SKM-1 (cell line): Measurements from ENCODE around the gene PARD3.
"Not testable (repeated sequence)": the region's sequence is repeated elsewhere in the genome, so short reads cannot be mapped to it uniquely, and the experiment has no call there.

ENCODE experiments used
- DNase-seq: peaks from one replicate; lab custom pipeline; 2025; ENCODE audit not compliant: unreplicated experiment; lab: John Stamatoyannopoulos, UW

The PARD3 gene

DNA sequence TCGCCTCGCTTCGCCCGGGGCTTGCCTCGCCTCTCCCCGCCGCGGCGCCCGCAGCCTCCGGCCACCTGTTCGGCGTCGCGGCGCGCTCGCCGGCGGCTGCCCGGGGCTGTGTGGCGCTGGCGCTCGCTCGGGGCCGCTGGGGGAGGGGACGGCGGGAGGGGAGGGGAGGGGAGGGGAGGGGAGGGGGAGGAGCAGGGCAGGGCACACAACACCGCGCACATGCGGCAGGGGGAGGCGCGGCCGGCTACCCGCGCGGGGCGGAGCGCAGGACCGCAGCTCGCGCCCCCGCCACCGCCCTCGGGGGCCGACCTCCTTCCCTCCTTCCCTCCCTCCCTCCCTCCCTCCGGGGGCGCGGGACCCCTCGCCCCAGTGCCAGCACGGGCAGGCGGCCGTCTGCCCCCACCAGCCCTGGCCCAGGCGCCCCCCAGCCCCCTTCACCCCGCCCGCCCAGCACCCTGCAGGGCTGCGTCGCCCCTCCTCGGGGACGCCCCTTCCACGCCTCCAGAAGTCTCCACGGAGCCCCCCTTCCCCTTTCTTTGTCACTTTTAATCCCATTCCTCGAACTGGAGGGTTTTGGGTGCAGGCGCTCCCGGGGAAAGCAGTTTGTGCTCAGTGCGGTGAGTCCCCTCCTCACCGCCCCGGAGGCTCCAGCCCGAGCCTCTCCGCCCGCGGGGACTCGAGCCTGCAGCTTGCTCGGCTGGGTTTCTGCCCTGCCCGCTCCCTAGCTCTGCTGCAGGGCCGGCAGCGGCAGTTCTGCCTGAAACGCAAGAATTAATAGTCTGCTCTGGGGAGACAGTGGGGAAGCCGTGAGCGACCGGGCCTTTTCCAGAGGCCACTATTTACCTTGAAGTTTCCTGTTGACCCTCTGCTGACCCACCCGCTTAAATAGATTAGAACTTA, at the start of gene PARD3:
TSS of gene PARD3 (minus strand) at position 112 of the 900 bp plus-strand sequence. CDS start 301 bp downstream, outside the sequence.
- DNase-seq = no peak

DNA sequence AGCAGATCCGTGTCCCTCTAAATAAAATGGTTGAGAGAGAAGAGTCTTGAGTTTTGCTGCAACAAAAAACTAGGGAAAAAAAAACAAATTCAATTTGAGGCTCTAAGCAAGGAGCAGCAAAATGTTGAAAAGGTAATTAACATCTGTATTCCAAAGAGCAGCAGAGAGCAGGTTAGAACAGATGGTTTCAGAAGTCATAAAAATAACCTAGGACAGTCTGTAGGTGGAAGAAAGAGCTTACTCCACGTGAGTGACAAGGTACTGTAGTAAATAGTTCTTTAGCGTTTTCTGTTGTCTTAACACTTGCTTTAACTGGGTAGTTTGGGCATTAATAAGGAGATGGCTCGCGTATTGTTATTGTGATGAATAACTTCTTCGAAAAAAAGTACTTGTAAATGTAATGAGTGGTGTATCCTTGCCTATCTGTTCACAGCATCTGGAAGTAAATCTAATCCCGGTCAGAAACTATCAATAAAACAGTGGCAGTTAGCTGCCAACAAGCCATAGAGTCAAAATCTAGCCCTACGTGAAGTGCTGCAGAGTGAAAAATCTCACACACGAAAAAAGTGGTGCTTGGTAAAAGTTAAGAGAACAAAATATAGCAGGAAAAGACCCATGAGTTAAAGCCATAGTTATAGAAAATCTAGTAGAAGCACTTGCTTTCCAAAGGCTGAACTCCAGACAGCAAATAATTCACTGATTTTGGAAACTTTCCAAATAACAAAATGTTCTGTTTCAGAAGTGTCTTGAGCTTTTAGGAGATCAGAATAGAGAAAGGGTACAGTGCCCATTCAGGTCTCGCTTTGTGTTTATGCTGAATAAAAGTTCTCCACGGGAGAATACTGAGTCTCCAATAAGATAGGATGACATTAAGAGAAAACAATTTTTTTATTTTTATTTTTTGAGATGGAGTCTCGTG, 49.3 kb upstream of the PARD3 start:
- no peak for DNase-seq

DNA sequence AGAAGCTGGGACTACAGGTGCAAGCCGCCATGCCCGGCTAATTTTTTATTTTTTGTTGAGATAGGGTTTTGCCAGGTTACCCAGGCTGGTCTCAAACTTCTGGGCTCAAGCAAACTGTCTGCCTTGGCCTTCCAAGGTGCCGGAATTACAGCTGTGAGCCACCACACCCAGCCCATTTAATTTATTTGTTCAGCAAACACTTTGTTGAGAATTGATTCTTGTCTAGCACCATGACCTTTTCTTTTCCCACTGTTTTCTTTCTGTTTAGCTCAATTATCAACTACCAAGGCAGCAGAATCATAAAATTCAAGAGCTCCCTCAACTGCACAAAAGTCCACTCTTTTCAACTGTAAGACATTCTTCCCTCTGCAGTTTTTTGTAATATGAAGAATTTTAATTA, 47.8 kb upstream of the PARD3 start:
- DNase-seq = no peak

DNA sequence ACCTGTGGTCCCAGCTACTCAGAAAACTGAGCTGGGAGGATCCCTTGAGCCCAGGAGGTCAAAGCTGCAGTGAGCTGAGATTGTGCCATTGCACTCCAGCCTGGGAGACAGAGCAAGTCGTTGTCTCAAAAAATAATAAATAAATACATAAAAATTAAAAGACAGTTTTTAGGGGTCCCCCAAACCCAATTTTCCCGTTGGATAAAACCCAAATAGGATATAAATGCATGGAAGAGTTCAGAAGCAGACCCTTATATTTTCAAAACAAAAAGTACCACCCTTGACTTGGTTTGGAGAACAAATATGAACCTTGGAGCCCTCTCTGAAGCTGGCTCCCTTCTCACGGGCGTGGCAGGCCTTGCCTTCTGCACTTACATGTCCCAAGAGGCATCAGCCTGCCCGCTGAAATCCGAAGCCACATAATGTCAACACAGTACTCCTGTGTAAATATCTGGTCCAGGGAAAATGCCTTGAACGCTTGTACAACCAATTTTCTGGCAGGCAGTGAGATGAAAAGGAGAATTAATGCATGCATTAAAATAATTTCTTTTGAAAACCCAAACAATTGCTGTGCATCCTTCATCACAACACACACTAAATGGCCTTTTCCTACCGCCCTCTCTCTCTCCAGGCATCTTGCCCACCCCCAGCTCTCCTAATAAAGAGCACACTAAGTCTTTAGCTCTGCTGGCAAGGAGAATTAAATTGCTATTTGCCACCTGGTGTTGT, 46.4 kb upstream of the PARD3 start:
- no peak for DNase-seq

DNA sequence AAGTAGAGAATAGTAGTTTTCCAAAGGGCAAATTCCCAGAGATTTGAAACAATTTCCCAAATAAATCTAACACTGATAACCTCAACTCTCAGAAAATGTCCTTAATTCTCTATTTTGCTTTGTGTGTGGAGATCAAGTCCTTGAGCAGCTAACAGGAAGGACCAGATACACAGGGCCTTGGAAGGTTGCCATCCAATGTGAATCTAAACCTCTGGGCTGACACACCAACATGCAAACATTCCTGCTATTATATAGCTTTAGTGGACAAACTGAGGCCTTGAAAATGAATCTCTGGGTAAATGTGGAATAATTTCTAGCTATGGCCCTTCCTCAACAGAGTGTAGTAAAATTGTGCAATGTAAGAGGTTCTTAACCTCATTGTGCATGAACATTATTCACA, 44.1 kb upstream of the PARD3 start:
- DNase-seq = no peak

DNA sequence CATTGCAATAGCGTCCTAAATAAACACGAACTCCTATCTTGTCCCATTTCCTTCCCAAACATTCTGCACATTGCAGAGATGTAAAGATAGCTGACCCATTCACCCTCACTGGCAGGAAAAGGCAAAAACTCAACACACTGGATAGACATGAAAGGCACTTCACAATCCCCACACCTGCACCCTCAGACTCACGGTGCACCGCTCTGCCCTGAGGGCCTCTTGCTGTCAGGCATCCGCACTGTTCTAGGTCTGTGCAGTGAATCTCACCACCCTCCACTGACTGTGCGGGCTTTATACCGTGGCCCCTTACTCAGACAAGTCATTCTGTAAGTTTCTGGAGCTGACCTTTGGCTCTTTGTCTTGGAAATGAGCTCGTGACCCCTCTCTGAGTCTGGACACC, 42.9 kb upstream of the PARD3 start:
- DNase-seq = no peak

DNA sequence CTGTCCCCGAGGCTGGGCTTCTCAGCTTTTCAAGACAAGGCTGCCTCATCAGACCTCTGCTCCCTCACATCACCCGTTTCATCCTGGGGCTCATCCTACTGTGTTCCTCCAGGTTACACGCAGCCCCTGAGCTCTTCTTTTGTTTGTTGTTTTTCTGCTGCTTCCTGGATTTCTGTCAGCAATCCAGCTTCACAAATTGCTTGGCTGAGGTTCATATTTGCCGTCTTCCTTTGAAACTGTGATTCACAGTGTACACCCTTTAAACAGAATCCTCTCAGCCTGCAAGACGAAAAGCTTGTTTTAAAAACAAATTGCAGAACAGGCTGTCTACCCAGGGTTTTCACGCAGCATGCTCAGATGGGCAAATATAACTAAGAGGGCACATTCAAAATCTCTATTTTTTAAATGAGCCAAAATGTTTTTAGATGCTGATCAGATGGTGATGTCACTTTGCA, 39.1 kb upstream of the PARD3 start:
- no peak for DNase-seq

DNA sequence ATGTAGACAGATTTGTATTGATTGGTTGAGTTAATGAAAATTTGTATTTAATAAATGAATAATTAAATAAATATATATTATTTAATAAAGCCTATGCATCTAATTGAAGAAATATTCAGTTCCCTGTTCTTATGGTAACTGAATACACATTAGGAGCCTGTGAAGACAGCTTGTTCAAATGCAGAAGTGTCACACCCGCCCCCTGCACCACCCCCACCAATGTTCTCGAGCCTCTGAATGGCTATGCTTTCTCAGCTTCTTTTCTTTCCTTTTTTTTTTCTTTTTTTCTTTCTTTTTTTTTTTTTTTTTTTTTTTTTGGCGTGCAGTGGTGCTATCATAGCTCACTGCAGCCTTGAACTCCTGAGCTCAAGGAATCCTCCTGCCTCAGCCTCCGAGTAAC, 38.3 kb upstream of the PARD3 start:
- no peak for DNase-seq

DNA sequence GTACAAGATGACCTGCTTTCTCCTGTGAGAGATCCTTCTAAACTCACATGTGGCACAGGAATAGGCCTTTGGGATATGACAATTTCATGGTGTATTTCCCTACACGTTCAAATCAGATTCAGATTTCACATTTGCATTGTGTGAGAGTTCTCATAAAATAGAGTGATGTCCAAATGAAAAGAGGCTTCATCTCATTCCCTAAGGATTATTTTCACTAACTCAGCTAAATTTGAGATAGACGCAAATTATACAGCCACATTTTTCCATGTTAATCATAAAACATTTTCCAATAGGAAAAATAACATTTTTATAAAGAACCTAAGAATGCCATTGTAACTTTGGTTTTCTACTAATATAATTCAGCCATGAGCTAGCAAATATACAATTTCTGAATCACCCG, 35.5 kb upstream of the PARD3 start:
- no peak for DNase-seq

DNA sequence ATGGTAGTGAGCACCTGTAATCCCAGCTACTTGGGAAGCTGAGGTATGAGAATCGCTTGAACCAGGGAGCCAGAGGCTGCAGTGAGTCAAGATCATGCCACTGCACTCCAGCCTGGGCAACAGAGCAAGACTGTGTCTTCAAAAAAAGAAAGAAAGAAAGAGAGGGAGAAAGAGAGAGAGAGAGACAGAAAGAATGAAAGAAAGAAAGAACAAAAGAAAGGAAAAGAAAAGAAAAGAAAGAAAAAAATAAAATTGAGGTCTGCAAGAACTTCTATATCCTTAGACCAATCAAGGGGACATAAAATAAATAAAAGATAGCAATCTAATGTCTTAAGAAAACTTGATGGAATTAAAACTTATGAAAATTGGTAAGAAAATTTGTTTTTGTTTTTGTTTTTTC, 34.9 kb upstream of the PARD3 start:
- no peak for DNase-seq

DNA sequence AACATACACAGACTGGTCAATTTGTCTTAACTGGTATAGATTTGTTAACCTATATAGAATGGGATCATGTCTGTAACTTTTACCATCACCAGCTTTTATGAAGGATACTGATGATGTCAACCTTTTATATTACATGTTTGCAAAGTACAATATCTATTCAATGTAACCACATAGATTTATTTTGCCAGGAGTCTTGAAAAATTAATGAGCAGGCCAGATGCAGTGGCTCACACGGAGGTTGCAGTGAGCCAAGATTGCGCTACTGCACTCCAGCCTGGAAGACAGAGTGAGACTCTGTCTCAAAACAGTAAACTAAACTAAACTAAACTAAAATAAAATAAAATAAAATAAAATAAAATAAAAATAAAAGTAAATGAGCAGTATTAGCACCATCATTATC, 30.0 kb upstream of the PARD3 start:
- no peak for DNase-seq

DNA sequence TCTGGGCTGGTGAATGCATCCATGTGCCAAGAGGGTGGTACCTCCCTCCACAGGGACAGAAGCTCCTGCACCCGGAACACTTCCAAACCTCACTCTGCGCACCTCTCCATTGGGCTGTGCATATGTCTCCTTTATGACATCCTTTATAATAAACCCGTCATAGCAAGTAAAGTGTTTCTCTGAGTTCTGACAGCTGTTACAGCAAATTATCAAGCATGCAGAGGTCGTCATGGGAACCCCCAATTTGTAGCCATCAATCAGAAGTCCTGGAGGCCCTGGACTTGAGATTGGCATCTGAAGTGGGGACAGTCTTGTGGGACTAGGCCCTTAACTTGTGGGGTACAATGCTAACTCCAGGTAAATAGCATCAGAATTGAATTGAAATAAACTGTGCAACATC, 29.4 kb upstream of the PARD3 start:
- no peak for DNase-seq

DNA sequence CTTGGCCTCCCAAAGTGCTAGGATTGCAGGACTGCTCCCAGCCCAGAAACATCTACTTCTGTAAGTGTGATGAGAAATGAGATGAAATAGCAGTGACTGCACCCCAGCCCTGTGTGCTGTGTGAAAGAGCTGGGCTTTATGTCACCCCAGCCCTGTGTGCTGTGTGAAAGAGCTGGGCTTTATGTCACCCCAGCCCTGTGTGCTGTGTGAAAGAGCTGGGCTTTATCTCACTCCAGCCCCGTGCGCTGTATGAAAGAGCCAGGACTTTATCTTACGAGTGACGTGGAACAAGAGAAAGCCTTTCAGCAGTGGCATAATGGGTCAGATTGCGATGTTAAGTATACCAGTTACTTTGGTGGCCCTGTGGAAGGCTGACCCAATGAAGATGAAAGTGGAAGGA, 28.4 kb upstream of the PARD3 start:
- not testable (repeated sequence) for DNase-seq

DNA sequence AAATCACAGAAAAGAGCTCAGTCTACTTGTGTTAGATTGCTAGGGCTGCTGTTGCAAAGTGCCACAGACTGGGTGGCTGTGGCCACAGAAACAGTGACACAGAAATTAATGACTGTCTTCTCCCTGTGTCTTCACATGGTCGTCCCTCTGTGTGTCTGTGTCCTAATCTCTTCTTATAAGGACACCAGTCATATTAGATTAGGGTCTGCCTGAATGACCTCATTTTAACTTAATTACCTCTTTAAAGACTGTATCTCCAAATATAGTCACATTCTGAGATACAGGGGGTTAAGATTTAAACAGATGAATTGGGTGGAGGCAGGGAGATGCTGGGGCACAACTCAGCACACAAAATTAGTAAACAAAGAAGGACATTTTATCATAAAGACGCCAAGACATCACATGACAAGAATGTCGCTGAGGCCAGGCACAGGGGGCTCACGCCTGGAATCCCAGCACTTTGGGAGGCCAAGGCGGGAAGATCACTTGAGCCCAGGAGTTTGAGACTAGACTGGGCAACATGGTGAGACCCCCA, 23.3 kb upstream of the PARD3 start:
- DNase-seq = no peak

DNA sequence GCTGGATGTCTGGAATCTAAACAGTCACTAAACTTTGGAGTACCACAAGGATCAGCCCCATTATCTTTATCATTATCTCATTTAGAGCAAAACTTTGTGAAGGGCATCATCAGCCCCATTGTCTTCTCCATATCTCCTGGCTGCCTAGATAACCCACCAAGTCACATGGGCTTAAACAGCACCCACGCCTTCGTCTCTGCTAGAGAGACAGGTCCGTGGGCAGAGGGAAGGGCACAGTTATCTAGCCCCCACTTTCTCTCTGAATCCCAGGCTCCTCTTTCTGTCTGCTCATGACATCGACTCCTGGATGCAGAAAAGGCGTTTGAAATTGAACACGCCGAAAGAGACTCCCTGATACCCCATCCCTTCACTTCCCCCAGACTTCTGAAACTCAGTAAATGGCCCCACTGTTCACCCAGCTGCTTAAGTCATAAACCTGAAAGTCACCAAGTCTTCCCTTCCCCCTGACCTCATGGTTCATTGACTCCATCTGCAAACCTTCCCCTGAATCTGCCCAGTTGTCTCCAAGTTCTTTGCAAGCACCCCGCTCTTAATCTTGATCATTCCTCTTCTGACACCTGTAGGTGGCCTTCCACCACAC, 20.9 kb upstream of the PARD3 start:
- DNase-seq = no peak

DNA sequence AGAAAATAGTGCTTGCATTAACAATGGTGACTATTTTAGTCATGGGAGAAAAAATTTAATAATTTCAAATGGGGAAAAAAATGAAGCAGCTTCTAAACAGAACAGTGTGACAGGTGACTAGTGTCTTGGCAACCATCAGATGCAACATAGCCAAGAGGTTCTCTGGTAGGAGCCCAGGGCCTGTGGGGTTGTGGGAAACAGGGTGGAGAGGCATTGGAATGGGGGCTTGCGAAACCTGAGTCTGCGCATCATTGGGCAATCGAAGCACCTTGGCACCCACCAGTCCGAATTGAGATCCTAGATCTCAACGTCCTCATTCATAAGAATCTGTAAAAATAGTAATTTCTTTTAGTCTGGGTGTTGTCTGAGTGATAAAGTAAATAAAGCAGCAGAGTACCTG, 19.2 kb upstream of the PARD3 start:
- no peak for DNase-seq

DNA sequence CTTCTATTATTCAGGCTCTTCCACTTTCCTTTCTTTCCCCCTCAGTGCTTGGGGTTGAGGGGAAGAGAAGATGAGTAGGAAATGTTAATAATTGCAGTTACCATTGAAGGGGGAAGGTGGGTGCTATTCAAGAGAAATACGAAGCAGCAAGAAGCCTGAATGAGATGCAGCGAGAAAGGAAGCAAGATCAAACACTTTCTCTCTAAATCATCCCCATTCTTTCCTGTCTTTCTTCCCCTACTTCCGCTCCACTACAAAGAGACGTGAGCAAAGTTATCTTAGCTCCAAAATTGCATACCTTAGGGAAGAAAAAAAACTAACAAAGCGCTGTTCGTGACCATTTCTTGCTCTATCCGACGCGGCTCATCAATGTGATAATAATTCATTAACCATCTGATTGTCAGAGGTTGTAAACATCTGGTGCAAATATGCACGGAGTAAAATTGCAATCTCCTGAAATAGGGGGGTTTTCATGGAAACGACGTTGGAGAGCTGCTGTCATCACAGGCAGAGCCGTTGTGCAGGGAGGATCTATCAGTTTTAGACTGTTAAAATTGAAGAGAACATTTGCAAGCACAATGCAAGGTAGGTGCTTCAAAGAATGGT, 15.2 kb upstream of the PARD3 start:
- no peak for DNase-seq

DNA sequence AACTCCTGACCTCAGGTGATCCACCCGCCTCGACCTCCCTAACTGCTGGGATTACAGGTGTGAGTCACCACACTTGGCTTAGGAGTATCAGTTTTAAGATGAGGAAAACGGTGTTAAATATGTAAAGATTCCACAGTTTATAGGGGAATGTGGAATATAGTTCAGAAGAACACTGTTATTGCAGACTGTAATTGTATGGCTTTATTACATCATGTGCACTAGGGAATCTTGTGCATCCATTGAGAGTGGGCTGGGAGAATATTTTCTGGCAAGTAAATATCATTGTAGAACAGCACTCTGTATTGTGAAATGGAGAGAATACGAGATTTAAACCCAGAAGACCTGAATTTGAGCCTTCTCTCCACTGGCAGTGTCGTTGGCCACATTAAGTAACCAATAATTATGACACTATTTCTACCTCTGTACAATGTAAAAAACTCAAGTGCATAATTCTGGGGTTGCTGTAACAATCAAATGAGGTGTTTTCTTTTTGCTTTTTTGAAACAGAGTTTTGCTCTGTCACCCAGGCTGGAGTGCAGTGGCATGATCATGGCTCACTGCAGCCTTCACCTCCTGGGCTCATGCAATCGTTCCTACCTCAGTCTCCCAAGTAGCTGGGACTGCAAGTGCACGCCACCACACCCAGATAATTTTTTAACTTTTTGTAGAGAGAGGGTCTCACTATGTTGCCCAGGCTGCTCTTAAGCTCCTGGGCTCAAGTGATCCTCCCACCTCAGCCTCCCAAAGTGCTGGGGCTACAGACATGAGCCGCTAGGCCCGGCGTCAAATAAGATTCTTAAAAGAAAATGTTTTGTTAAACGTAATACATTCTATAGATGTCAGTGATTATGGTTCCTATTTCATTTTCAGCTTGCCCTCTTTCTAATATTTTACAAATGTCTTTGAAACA, 12.0 kb upstream of the PARD3 start:
- no peak for DNase-seq

DNA sequence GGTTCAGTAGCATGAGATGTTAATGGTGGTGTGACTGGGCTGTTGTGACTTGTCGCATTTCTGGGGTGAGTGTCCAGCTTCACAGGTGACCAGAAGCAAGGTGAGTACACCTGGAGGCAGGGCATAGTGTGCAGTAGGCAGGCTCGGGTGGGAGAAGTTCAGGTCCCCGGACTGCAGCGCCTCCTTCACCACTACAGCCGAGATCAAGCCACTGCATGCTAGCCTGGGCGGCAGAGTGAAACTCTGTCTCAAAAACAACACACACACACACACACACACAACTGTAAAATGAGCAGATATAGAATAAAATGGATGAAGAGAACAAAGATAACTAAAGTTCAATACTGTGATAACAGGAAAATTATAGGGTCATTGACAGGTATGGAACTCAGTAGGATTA, 11.1 kb upstream of the PARD3 start:
- no peak for DNase-seq
